ENCODE data around the gene NDUFA13.

The NDUFA13 gene

DNA sequence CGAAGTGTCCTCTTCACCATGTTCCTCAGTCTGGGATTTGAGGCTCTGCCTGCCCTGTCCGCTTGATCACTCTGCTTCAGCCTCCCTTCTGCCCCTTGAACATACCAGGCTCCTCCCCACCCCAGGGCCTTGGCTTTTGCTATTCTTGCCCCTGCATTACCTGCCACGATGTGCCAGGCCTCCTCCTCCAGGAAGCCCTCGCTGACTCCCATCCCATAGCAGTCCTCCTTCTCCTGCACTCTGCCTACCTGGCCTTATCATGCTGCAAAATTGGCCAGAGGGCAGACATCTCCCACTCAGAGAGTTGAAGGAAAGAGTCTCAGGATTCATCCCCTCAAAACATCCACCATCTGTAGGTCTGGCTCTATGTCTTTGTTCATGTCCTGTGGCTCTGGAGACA lies 14.9 kb downstream of the NDUFA13 start:
- Histone ChIP-seq H3K9me3 (no peaks in the 10 kb centered on the region), H3K36me3 (peaks cover 48% of the 10 kb centered on the region), H3K4me2 (no peak overlapping the region), H3K4me1 (peaks cover 67% of the 10 kb centered on the region), H3K9ac (no peak overlapping the region), H3K27ac (no peak overlapping the region), H3K27me3 (no peaks in the 10 kb centered on the region), H3K4me3 (no peak overlapping the region), H4K20me1 (peaks cover 4% of the 10 kb centered on the region; the same call in 1 of the 2 replicates)
- no peak for TF ChIP-seq Cebpa-rat (IDR thresholded peaks at IDR 0.05)

DNA sequence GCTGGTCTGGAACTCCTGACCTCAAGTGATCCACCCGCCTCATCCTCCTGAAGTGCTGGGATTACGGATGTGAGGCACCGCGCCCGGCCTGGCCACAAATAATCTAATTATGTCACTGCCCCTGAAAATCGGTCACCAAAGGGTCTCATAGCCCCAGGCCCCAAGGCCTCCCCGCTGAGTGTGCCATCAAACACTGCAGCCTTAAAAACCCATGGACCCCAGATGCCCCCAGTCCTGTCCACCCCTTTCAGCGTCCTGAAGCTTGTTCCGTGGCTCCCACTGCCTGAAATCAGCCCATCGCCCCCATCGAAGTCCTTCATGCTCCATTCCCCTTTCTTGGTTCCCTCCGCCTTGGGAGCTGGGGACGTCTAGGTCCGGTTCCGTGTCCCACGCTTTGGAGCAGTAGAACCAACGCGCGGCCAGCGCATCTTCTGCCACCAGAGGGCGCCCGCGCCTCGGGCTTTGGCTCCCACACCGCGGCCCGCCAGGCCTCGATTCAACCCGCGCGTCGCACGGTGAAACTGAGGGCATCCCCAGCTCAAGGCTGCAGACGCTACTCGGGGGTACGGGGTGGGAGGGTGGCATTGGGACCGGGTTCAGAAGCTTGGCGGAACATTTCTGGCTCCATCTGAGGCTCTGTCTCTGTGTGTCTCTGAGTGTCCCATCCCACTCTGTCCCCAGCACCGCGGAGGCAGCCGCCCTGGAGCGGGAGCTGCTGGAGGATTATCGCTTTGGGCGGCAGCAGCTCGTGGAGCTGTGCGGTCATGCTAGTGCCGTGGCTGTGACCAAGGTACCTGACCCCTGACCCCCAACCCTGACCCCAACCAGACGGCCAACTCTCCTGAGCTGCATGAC lies 16.2 kb downstream of the NDUFA13 start:
- Histone ChIP-seq H3K4me1 (peaks cover 54% of the 10 kb centered on the region), H4K20me1 (no peaks in the 10 kb centered on the region), H3K27ac (0 out of 2 replicates have a peak overlapping the region, but pooled peaks have one; percentile 22), H3K4me2 (peak overlapping the region; percentile 68), H3K9me3 (no peaks in the 10 kb centered on the region), H3K27me3 (peaks cover 5% of the 10 kb centered on the region), H3K36me3 (peaks cover 48% of the 10 kb centered on the region), H3K4me3 (no peak overlapping the region), H3K9ac (0 out of 2 replicates have a peak overlapping the region, but pooled peaks have one; percentile 38)
- TF ChIP-seq Cebpa-rat (IDR thresholded peaks at IDR 0.05), result no peak

DNA sequence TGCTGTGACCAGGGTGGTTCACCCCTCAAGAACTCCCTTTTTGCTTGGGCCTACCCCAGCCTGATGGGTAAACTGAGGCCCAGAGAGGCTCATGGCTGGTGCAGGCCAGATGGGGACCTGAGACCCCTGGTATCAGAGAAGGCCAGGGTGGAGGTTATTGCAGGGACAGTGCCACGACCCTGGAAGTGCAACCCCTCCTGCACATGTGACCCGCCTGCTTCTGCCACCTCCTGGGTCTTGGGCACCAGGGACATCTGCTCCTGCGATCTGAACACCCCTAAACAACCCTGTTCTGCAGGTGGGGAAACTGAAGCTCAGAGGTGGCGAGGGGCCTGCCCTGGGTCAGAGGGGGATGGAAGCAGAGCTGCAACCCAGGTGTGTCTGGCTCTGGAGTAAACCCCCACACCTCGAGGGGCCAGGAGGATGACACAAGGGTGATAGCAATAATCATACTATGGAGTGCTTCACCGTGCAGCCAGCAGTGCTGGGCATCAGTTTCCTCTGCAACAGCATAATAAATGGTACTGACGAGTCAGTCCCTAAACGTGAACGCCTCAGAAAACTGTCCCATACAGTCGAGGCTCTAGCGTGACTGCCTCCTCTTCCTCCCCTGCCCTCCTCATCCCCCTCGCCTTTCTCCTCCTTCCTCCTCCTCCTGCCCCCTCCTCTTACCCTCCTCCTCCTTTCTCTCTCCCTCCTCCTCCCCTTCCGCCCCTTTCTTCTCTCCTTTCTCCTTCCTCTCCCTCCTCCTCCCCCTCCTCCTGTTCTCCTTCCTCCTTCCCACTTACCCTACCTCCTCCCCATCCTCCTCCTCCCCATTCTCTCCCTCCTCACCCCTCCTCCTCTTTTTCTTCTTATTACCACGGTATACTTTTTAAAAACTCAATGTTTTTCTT lies 17.0 kb downstream of the NDUFA13 start:
- Histone ChIP-seq H3K9ac (0 out of 2 replicates have a peak overlapping the region, but pooled peaks have one; percentile 38), H3K27me3 (peaks cover 14% of the 10 kb centered on the region), H3K9me3 (no peaks in the 10 kb centered on the region), H3K27ac (no peak overlapping the region), H4K20me1 (no peaks in the 10 kb centered on the region), H3K4me1 (peaks cover 48% of the 10 kb centered on the region), H3K4me3 (no peak overlapping the region), H3K4me2 (peak overlapping the region; percentile 68), H3K36me3 (peaks cover 40% of the 10 kb centered on the region)
- TF ChIP-seq Cebpa-rat (IDR thresholded peaks at IDR 0.05), result no peak

DNA sequence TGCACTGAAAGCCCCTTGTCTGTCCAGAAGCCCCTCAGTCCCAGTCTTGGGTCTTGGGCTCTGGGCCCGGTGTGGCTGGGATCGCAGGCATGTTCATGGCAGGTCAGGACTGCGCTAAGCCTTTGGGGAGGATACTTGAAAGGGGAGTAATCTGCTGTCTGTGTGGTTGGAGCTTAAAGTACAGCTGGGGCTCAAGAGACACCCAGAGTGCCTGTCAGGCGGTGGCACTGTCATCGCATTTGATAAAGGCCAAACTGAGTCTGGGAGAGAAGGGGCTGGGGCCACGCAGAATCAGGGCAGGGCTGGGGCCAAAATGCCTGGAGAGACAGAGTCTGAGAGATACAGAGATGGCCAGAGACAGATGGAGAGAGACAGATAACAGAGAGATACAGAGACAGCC lies 17.8 kb downstream of the NDUFA13 start:
- TF ChIP-seq Cebpa-rat (IDR thresholded peaks at IDR 0.05), result no peak
- Histone ChIP-seq H3K27me3 (peaks cover 22% of the 10 kb centered on the region), H3K36me3 (peaks cover 32% of the 10 kb centered on the region), H3K4me1 (peaks cover 51% of the 10 kb centered on the region), H3K9ac (no peak overlapping the region), H3K27ac (no peak overlapping the region), H3K4me2 (peak overlapping the region; percentile 68), H4K20me1 (no peaks in the 10 kb centered on the region), H3K4me3 (no peak overlapping the region), H3K9me3 (no peaks in the 10 kb centered on the region)

DNA sequence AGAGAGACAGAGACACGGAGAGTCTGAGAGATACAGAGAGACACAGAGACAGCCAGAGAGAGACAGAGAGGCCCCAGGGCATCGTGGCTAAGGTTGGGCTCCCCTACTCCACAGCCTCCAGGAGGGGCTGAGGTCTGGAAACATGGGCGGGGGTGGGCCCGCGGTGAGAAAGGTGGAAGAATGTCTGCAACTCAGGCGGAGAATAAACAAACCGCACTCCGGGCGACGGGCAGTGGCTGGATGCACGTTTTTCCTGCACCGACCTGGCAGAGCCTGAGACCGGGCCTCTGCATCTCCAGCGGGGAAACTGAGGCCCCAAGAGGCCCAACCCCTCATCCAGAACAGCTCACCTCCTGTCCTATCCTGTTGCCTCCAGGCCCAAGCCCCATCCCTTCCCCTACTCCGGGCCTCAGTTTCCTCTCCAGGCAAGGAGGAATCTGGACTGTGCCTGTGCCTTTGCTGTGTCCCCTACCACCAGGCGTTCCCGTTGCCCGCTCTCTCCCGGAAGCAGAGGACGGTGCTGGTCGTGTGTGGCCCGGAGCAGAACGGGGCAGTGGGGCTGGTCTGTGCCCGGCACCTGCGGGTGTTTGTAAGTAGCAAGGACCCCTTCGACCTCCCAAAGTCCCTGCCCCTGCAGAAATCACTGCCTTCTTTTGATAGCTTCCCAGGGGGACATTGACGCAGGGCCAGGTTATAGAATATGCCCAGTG lies 18.7 kb downstream of the NDUFA13 start:
- no peak overlapping the region for H3K4me3 ChIP-seq
- TF ChIP-seq Cebpa-rat (IDR thresholded peaks at IDR 0.05), result no peak

DNA sequence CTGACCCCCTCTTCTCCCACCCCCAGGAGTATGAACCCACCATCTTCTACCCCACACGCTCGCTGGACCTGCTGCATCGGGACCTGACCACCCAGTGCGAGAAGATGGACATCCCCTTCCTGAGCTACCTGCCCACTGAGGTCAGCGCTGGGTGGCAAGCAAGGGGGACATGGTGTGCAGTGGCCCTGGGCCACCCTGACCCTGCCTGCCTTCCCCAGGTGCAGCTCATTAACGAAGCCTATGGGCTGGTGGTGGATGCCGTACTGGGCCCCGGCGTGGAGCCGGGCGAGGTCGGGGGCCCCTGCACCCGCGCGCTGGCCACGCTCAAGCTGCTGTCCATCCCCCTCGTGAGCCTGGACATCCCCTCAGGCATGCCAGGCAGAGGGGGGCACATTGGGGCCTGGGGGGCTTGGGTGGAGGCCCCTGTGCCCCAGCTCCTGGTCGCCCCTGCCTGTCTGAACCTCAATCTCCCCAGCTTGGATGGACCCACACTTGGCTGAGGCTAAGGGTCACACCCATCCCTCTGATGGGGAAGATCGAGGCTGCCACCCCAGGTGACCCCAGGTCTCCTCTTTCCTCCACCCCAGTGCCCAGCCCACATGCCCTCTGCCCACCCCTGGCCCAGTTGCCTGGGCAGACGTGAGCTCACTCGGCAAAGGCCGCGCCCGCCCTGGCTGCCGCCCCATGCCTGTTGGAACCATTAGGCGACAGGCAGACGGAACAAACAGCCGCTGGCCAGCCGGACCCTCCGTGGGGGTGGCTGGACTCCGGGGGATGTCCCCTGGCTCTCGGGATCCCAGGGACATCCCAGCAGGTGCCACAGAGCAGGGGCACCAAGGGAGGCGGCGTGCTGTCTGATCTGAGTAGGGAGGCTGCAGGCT lies 19.5 kb downstream of the NDUFA13 start:
- no peak for TF ChIP-seq Cebpa-rat (IDR thresholded peaks at IDR 0.05)
- Histone ChIP-seq H3K4me1 (peaks cover 36% of the 10 kb centered on the region), H3K27ac (no peak overlapping the region)

More for the DNA sequence above, 18.7 kb downstream of the NDUFA13 start:
- Histone ChIP-seq H3K9me3 (no peaks in the 10 kb centered on the region), H3K36me3 (peaks cover 24% of the 10 kb centered on the region), H3K27me3 (peaks cover 30% of the 10 kb centered on the region), H4K20me1 (no peaks in the 10 kb centered on the region), H3K27ac (no peak overlapping the region), H3K4me2 (no peak overlapping the region), H3K4me1 (peaks cover 43% of the 10 kb centered on the region), H3K9ac (no peak overlapping the region)

DNA sequence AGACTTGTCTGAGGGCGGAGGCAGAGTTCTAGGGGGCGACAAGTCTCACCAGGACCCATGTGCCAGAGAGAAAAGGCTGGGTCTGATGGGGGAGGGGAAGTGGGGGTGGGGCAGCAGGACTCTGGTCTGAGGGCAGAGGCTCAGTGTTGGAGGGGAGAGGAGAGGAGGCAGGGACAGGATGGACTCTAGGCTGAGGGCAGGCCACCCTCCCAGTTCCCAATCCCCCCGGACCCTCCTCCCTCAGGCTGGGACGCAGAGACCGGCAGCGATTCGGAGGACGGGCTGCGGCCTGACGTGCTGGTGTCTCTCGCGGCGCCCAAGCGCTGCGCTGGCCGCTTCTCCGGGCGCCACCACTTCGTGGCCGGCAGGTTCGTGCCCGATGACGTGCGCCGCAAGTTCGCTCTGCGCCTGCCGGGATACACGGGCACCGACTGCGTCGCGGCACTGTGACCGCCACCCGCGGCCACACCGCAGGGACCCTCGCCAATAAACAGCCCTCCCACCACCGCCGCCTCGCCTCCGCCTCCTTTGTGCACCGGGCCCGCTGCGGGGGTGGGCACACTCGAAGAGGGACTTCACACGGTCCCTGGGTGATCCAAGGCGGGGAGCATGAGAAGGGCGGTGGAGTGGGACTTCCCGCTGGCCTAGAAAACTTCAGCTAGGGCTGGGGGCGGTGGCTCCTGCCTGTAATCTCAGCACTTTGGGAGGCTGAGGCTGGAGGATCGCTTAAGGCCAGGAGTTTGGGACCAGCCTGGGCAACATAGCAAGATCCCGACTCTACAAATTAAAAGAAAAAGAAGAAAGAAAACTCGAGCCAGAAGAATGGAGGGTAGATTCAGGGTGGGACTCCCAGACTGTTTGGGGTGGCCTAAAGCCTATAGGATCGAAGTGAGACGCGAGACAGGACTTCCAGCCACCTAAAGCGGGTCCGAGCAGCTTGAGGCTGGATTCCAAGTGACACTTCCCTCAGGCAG lies 21.3 kb downstream of the NDUFA13 start:
- Histone ChIP-seq H3K4me3 (no peak overlapping the region), H3K9ac (no peak overlapping the region), H3K4me1 (peaks cover 38% of the 10 kb centered on the region), H3K9me3 (no peaks in the 10 kb centered on the region), H3K4me2 (peak overlapping the region; percentile 54), H4K20me1 (no peaks in the 10 kb centered on the region), H3K27me3 (peaks cover 35% of the 10 kb centered on the region), H3K27ac (no peak overlapping the region), H3K36me3 (peaks cover 14% of the 10 kb centered on the region; the same call in 1 of the 2 replicates)
- no peak for TF ChIP-seq Cebpa-rat (IDR thresholded peaks at IDR 0.05)

More for the DNA sequence above, 19.5 kb downstream of the NDUFA13 start:
- Histone ChIP-seq H3K36me3 (peaks cover 20% of the 10 kb centered on the region; the same call in 1 of the 2 replicates), H3K4me3 (no peak overlapping the region), H3K27me3 (peaks cover 35% of the 10 kb centered on the region), H3K4me2 (no peak overlapping the region), H3K9me3 (no peaks in the 10 kb centered on the region), H3K9ac (no peak overlapping the region), H4K20me1 (no peaks in the 10 kb centered on the region)
